ENCODE data around the gene BTRC. TPM values are rescaled to one million over a fixed set of nuclear protein-coding genes. Genes with fewer than 3 reads are reported as not detected.

BTRC gene
- total and polyA plus RNA-seq, 2 donors from 2014 or later, result 6.7 to 18.0 TPM

- Histone ChIP-seq H3K4me3 (ENCODE audit: low read length in 3 of 3) (no peak overlapping the region), H3K36me3 (ENCODE audit: control insufficient read depth in 2 of 3, insufficient read depth in 3 of 3, low read length in 3 of 3) (no peaks in the 10 kb centered on the region), H3K27me3 (ENCODE audit: control insufficient read depth, insufficient read depth, low read length) (no peaks in the 10 kb centered on the region), H3K9ac (ENCODE audit: low read length in 3 of 3) (no peak overlapping the region), H3K4me1 (ENCODE audit: control insufficient read depth in 2 of 3, insufficient read depth in 2 of 3, low read depth in 1 of 3, low read length in 3 of 3) (no peaks in the 10 kb centered on the region), H3K27ac (ENCODE audit: low read depth in 2 of 2, low read length in 2 of 2) (no peak overlapping the region), H3K9me3 (ENCODE audit: control insufficient read depth in 2 of 3, insufficient read depth in 1 of 3, low read length in 3 of 3) (no peaks in the 10 kb centered on the region)
- no peak for DNase-seq
- no peak for FAIRE-seq
- intact Hi-C loops (cut with DNase I), result no loop called here
- no peak for TF ChIP-seq CTCF (IDR thresholded peaks at IDR 0.05; ENCODE audit: borderline replicate concordance, extremely low read depth, insufficient read depth)
Observed at GRCh38 chr10:101468159-101468558, 114.2 kb downstream of the BTRC start.

DNA sequence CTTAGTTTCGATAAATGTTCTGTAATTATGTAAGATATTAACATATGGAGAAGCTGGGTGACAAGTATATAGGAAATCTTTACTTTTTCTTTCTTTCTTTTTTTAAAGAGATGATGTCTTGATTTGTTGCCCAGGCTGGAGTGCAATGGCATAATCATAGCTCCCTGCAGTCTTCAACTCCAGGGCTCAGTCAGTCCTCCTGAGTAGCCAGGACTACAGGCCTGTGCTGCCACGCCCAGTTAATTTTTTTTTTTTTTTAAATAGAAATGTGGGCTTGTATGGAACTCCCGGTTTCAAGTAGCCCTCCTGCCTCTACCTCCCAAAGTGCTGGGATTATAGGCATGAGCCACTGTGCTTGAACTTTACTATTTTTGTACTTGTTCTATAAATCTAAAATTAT lies 122.4 kb downstream of the BTRC start:
- Histone ChIP-seq H3K36me3 (ENCODE audit: control insufficient read depth in 2 of 3, insufficient read depth in 3 of 3, low read length in 3 of 3) (no peaks in the 10 kb centered on the region), H3K9ac (ENCODE audit: low read length in 3 of 3) (no peak overlapping the region), H3K9me3 (ENCODE audit: control insufficient read depth in 2 of 3, insufficient read depth in 1 of 3, low read length in 3 of 3) (no peaks in the 10 kb centered on the region), H3K4me1 (ENCODE audit: control insufficient read depth in 2 of 3, insufficient read depth in 2 of 3, low read depth in 1 of 3, low read length in 3 of 3) (no peaks in the 10 kb centered on the region), H3K27ac (ENCODE audit: low read depth in 2 of 2, low read length in 2 of 2) (no peak overlapping the region), H3K27me3 (ENCODE audit: control insufficient read depth, insufficient read depth, low read length) (no peaks in the 10 kb centered on the region), H3K4me3 (ENCODE audit: low read length in 3 of 3) (no peak overlapping the region)
- FAIRE-seq, result no peak
- no peak for DNase-seq
- intact Hi-C loops (cut with DNase I), result no loop called here
- TF ChIP-seq CTCF (IDR thresholded peaks at IDR 0.05; ENCODE audit: borderline replicate concordance, extremely low read depth, insufficient read depth), result no peak

DNA sequence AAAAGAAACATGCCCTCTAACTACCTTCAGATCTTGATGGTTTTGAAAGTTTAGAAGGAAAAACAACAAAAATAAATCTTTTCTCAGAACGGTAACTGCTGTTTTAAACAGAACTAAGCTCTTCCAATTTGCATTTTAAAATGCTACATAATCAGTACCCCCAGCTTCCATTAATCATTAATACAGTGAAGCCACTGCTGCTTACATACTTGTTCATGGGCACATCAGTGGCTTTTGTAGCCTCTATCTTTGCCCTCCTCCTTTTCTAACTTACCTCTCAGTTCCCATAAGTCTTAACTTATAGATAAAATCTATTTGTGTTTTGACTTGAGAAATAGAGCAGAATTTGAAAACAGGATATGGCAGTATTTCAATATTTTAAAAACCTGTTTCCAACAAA lies 125.0 kb downstream of the BTRC start:
- intact Hi-C loops (cut with DNase I), result no loop called here
- no peaks in the 10 kb centered on the region for H3K9me3 ChIP-seq (ENCODE audit: control insufficient read depth in 2 of 3, insufficient read depth in 1 of 3, low read length in 3 of 3)
- no peaks in the 10 kb centered on the region for H3K36me3 ChIP-seq (ENCODE audit: control insufficient read depth in 2 of 3, insufficient read depth in 3 of 3, low read length in 3 of 3)
- DNase-seq, result no peak
- H3K27me3 ChIP-seq (ENCODE audit: control insufficient read depth, insufficient read depth, low read length), result no peaks in the 10 kb centered on the region
- H3K4me3 ChIP-seq (ENCODE audit: low read length in 3 of 3), result no peak overlapping the region
- H3K9ac ChIP-seq (ENCODE audit: low read length in 3 of 3), result no peak overlapping the region
- no peaks in the 10 kb centered on the region for H3K4me1 ChIP-seq (ENCODE audit: control insufficient read depth in 2 of 3, insufficient read depth in 2 of 3, low read depth in 1 of 3, low read length in 3 of 3)
- FAIRE-seq, result no peak
- H3K27ac ChIP-seq (ENCODE audit: low read depth in 2 of 2, low read length in 2 of 2), result no peak overlapping the region
- TF ChIP-seq CTCF (IDR thresholded peaks at IDR 0.05; ENCODE audit: borderline replicate concordance, extremely low read depth, insufficient read depth), result no peak

DNA sequence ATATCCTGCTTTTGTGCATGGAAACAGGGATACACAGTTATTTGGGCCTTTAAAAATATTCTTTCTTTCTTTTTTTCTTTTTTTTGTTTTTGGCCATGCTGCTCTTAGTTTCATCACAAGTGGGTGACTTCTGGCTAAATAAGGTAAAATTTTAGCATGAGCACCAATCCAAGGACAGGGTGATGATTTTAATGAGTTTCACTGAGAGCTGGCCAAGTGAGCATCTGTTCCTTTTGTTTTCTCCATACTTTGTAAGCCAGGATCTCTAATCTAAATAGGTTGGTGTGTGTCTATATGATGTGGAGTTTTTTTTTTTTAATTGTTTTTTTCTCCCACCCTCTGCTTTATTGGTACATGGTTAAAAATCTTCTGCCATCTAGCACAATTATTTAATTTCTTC lies 127.3 kb downstream of the BTRC start:
- no peak overlapping the region for H3K4me3 ChIP-seq (ENCODE audit: low read length in 3 of 3)
- no peaks in the 10 kb centered on the region for H3K27me3 ChIP-seq (ENCODE audit: control insufficient read depth, insufficient read depth, low read length)
- FAIRE-seq (no peak), DNase-seq (no peak)
- no peak overlapping the region for H3K27ac ChIP-seq (ENCODE audit: low read depth in 2 of 2, low read length in 2 of 2)
- no peaks in the 10 kb centered on the region for H3K36me3 ChIP-seq (ENCODE audit: control insufficient read depth in 2 of 3, insufficient read depth in 3 of 3, low read length in 3 of 3)
- intact Hi-C loops (cut with DNase I), result no loop called here
- H3K9ac ChIP-seq (ENCODE audit: low read length in 3 of 3), result no peak overlapping the region
- H3K9me3 ChIP-seq (ENCODE audit: control insufficient read depth in 2 of 3, insufficient read depth in 1 of 3, low read length in 3 of 3), result no peaks in the 10 kb centered on the region
- no peaks in the 10 kb centered on the region for H3K4me1 ChIP-seq (ENCODE audit: control insufficient read depth in 2 of 3, insufficient read depth in 2 of 3, low read depth in 1 of 3, low read length in 3 of 3)
- TF ChIP-seq CTCF (IDR thresholded peaks at IDR 0.05; ENCODE audit: borderline replicate concordance, extremely low read depth, insufficient read depth), result no peak

All from kidney (tissue), 14 donors.